NCI-H1694 (cell line): ENCODE data around the gene NRIP3.

ENCODE experiments used
- DNase-seq: peaks from one replicate; lab custom pipeline; 2025; lab: John Stamatoyannopoulos, UW

Gene NRIP3

DNA sequence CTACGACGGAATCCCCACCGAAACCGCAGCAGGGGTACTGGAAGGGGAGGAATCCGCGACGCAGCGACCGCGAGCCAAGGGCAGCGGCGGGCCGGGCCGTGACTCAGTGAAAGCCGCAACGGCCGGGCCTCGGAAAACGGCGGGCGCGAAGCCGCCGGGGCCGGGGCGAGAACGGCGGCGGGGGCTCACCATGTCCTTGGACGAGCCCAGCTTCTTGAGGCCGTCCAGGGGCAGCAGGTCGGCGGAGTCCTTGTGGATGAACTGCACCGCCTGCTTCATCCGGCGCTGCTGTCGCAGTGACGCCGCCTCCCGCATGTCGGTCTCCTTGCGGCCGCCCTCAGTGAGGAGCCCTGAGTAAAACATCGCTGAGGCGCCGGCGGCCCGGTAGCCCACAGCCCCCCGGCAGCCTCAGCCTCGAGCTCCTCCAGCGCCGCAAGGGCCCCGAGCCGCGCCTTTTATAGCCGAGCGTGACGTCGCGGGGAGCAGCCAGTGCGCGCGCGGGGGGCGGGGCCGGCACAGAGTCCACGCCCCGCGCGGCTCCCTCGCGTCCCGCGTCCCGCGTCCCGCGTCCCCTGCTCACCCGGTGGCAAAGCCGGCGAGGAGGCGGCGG lies at the start of gene NRIP3:
NRIP3 (minus strand) TSS at position 429 of the 610 bp plus-strand sequence; CDS start at position 363, 66 bp downstream.
- no peak for DNase-seq

DNA sequence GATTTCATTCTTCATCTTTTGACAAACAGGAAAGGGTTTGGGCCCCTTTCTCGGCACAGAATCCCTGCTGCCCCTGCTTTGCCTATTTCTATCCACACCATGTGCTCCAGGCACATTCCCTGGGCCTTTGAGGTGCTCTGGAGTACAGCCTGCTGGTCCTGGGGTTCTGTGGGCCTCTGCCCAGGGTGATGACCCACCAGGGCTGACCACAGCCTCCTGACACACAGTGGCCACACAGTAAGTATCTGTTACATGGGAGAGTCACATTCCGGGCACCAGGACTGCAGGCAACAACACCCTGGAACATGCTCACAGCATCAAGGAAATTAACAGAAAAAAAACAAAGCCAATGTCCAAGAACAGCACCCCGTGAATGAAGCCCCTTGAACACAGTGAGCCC lies 48.5 kb upstream of the NRIP3 start:
- DNase-seq = no peak

DNA sequence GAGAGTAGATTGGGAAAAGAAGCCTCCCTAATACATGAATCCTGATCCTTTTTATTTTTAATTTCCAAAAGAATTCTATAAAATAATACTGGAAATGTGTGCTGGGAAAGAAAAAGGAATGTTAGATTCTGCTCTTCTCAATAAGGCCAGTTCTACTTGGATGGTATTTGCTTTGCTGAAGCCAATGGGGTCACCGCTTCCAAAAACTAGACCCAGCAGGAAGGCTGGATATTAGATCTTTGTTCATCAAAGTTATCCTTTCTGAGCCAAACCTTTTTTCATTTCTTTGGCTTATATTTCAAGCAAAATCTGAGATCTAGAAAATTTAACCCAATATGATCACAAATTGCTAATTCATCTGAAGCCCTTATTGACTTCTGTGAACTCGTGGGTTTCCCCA lies 46.2 kb upstream of the NRIP3 start:
- DNase-seq = no peak

DNA sequence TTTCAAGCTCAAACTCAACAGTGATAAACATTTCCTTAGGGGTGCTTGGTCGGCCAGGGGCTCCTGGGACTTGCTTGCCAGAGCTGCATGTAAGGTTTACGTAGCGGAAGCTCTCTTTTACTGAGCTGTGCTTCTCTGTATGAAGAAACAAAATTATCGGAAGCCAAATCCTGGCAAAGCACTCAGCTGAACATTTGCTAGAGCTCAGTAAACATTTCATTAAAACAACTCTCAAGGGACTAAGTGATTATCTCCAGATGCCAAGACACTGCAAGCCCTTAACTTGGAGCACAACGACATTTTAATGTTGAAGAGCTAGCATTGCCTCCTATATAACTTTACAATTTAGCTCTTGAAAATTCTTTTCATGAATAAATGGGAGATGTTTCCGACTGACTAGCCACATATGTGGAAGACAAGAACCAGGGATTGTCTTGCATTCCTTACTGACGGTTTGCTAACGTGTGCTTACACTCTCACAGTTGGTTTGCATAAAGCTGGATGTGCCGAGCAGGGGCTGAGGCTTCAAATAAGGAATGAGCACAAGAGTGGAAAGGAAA lies 44.2 kb upstream of the NRIP3 start:
- DNase-seq = peak; percentile 54

DNA sequence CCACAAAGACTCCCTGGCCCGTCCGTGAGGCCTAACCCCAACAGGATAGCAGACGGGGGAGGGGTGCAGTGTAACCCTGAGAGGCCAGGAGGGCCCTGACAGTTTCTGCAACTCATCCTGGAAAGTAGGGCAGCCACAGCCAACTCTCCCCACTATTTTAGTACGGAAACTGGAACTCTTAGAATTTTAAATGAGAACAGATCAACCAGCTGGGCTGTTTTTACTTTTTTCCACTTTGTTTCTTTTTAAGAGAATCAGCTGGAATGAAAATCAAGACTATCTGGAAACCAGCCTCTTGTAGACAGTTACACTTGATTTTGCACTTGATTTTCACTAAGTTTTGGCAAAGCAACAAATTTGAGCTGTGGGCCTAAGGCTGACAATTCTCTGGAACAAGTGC lies 42.7 kb upstream of the NRIP3 start:
- DNase-seq = no peak

DNA sequence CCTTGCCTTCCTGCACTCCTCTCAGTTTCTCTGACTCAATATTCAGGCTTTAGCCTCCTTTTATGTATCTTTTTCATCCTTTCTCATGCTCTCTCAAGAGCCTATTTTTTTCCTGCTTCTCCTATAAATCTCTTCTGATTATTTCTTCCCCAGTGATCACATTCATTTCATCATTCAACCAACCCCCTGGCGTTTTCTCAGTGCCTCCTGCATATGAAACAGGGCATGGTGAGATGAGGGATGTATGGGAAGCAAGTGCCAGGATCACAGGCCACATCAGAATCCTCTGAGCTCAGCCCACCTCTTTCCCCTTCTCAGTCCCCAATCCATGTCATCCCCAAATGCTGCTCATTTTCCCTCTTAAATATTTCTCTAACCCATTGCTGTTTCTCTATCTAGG lies 38.7 kb upstream of the NRIP3 start:
- no peak for DNase-seq

DNA sequence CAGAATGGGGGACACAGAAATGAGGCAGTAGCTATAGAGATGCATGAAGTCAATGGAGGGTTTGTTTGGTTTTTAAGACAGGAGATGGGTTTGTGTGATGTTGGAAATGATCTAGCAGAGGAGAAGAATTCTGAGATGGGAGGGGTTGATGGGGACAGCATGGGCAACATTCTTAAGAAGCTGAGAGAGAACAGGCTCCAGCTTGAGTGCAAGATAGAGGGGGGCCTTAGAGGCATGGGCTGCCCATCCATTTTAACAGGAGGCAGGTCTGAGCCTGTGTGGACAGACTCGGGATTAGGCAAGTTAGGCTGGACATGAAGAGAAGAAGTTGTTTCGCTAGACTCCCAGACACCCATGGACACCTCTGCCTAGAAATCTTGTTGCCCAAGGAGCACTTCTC lies 37.9 kb upstream of the NRIP3 start:
- no peak for DNase-seq

DNA sequence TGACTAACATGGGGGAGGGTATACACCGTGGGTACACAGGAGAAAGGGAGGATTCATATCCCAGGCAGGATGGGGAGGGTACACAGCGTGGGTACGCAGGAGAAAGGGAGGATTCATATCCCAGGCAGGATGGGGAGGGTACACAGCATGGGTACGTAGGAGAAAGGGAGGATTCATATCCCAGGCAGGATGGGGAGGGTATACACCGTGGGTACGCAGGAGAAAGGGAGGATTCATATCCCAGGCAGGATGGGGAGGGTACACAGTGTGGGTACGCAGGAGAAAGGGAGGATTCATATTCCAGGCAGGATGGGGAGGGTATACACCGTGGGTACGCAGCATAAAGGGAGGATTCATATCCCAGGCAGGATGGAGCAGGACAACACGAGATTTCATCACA lies 36.6 kb upstream of the NRIP3 start:
- DNase-seq = no peak

DNA sequence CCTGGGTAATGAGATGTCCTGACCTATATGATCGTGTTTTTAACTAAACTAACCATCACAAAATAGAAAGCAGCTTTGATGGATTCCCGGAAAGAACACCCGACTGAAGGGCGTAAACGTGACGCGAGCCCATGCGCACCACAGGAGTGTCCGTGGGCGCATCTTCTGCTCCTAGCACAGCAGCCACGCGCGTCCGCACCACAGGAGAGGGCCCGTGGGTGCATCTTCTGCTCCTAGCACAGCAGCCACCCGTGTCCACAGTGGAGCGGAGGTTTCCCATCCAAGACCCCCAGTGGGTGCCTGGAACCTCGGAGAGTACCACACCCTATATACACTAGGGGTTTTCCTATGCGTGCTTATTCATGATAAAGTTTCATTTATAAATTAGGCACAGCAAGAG lies 36.1 kb upstream of the NRIP3 start:
- no peak for DNase-seq

DNA sequence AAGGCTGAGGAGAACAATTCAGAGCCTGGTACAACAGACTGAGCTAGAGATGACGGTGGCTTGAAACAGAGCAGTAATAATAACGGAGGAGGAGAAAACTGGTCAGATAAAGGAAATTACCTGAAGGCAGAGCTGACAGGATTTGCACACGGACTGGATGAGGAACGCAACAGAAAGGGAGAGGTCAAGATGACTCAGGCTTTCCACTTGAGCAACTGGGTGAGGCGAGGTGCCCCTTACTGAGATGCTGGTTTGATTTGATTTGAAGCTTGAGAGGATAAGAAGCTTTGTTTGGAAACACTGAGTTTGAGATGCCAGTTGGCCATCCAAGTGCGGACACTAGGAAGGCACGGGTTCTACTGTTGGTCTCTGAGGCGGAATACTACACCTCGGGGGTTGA lies 35.4 kb upstream of the NRIP3 start:
- DNase-seq = no peak

DNA sequence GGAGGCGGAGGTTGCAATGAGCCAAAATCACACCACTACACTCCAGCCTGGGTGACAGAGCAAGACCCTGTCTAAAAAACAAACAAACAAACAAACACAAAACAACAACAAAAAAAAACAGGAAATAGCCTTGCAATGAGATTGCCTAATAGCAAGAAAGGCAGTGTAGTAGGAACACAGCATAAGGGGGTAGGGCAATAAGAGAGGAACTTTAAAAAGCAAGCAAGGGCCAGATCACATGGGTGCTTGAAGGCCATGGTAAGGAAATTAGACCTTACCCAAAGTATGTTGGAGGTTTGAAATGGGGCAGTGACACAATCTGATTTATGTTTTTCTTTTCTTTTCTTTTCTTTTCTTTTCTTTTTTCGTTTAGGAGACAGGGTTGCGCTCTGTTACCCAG lies 34.7 kb upstream of the NRIP3 start:
- DNase-seq = no peak

DNA sequence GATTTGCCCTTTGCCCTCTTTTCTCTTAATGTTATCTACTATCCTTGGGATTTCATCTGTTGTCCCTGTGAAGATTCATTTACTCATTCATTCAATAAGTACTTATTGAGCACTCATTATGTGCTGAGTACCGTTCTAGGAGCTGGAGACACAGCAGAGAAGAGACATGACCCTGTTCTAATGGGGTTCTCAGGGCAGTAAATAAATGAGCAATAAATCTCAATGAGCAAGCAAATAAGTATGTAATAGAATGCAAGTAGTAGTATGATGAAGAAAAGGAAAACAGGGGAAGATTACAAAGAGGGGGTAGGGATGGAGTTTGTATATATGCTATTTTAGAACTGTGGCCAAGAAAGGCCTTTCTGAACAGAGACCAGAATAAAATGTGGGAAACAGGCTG lies 34.2 kb upstream of the NRIP3 start:
- no peak for DNase-seq

DNA sequence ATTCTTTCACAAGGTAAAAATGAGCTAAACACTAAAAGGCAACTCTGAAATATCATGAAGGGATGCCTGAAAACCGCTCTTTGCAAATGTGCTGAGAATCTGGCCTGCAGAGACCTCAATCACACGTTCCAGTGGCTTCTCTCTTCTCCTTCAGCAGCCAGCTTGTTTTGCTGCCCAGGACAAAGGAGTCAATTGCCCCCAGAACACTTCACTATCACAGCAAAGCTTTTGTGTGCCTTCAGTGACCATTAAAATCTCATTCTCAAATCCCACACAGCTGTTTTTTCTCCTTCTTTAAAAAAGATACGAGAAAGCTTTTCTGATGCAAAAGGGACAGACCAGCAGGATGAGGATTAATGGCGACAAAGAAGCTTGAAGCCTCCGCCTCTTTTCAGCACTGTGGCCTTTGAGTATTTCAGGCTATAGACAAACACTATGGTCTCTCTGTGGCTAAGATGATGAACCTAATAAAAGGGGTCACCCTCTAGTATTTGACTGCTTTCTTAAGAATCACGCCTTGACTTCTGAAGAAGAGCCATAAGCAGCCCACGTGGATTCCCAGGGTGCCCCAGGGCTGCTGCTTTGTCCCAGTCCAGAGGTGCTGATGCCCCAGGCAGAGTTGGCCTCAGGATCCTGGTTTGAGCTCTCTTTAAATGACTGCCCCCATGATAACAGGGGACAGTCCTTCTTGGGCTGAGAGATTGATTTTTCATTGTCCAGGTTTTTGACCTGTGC lies 33.4 kb upstream of the NRIP3 start:
- no peak for DNase-seq

DNA sequence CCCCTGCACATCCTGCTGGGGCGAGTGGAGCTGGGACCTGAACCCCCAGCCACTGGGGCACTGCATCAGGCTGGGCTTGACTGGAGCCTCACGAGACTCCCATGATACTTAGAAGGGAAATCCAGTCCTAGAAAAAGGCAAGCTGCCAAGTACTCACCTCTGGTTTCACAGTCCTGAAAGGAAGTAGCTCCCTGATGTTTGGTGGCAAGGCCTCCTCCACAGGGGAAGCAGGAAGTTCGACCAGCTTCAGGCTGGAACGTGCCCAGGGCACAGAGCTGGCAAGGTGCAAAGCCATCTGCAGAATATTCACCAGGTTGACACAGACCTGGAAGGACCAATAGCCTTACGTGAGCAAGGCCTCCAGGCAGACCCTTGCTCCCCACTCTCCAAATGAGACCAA lies 26.8 kb upstream of the NRIP3 start:
- no peak for DNase-seq

DNA sequence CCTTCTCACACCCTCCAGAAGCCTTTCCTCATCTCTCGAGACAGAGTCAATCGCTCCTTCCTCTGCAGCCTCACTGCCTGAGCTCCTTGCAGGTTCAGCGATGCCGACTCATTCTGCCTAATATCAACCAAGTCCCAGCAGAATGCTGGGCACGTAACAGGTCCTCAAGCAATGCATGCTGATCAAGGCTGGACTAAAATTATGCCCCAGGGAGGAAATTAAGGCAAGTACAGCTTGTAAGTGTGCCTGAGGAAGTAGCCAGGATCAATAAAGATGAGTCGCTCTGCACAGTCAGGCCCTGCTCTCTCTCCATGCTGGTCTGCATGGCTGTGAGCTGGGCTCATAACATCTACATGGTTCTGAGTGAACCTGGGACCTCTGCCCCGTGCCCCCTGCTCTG lies 25.6 kb upstream of the NRIP3 start:
- no peak for DNase-seq

DNA sequence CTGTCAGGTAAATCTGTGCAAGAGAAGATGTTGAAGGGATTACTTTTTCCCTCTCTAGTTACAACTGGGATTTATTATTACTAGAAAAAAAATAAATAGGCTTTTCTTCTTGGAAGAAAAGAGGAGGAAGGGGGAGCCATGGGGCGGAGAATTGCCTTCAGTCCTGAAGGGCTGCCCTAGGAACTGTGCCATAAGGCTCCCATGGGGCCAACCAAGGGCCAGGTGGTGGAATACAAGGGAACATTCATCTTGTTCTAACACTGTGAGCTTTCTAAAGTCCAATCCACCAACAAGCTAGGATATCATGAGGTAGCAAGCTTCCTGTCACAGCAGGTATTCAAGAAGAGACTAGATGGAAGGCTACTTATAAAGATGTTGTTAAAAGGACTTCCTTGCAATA lies 24.8 kb upstream of the NRIP3 start:
- DNase-seq = no peak

DNA sequence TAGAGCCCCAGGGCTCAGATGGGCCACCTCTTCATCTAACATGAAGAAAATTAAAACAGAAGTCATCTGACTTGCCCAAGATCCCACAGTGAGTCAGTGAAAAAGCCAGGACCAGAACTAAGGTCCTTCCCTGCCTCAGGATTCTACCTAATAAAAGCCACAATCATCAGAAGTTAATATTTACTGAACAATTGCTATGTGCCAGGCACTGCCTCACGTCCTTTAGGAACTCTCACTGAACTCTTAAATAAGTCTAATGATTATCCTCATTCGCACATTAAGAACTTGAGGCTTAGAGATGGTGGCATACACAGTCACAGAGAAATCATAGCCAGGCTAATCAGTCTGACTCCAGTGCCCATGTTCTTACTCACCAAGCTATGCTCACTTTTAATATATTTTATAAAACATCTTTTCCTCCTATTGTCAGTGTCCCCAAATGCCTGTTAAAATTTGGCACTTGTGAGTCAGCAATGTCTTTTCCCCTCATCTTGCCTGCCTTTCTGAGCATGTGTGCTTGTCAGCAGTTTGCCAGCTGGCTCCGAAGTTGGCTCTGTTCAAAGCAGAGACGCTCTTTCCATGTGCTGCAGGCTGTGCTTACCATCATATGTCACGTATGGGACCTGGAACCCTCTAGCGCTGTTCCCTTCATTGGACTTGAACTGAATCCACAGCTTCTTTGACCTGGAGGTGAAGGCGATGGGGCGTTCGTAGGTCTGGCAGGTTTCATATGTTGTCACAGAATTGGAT lies 21.5 kb upstream of the NRIP3 start:
- no peak for DNase-seq

DNA sequence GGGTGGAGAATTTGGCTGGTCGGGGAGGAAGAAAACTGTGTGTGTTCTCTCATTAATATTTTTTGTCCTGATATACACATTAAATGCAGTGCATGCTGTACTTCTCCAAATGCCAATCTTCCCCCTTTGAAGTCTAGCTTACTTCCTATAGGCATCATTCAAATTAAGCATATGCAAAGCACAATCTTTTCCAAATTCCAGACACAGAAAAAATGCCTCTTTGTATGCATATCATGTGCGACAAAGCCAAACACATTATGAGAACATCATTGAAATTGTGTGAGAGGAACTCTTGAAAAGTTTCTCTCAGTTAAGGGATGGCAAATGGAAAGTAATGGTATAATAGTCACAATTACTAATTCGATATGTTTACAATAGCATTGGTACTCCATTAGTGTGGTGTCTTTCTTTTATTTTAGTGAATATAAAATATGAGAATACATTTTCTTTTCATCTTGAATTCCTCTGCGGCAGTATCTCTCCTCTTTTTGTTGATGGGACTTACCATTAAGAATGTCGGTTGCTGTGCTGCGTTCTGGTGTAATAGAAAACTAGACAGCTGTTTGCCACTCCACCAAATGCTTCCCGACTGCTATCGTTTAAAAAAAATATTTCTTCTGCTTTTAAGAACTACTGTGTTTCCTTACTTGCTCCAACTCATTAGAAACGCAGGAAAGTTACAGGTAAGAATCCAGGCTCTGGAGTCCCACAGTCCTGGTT lies 19.3 kb upstream of the NRIP3 start:
- no peak for DNase-seq

DNA sequence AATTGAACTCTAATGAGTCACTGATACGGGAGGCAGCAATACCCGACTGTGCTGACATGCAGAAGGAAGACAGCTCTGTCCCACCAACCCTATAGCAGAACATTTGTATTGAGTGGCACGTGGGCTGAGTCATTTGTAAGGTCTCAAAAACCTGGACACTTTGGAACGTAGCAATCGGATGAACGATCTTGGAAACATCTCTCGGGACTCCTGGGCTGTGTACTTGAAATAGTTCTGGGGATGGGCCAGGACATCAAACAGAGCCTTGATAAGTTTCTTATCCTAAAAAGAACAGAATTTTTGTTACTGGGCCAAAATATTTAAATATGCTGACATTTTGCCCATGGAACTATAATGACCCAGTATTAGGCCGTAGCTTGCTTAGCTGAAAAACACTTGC lies 17.1 kb upstream of the NRIP3 start:
- DNase-seq = no peak

DNA sequence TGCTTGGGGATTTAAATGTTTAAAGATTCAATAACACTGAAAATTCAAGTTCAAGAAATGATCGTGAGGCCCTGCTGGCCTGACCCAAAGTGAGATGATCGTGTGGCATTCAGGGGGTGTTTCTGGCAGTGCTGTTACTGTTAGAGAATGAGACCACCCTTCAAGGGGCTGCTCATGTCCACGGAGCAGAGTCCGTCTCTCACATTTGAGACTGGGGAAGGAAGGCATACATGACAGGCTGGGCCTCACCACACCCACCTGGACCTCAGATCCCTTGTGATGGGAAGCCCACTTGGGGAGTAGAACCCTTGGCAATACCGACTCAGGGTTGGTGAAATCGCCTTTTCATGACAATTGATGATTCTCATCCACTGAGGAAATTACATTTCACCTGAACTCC lies 16.1 kb upstream of the NRIP3 start:
- no peak for DNase-seq

DNA sequence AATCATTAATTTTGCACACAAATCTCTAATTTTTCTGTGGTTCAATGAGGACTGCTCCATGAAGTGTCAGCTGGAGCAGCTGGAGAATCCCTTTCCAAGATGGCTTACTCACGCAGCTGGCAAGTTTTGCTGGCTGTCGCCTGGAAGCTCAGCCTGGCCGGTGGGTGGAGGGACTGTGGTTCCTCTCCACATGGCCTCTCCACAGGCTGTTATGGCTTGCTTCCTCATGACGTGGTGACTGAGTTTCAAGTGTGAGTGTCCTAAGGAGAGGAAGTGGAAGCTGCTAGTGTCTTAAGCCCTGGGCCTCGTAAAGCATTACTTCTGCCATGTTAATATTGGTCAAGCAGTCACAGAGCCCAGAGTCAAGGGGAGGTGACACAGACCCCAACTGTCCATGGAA lies 14.0 kb upstream of the NRIP3 start:
- DNase-seq = no peak

DNA sequence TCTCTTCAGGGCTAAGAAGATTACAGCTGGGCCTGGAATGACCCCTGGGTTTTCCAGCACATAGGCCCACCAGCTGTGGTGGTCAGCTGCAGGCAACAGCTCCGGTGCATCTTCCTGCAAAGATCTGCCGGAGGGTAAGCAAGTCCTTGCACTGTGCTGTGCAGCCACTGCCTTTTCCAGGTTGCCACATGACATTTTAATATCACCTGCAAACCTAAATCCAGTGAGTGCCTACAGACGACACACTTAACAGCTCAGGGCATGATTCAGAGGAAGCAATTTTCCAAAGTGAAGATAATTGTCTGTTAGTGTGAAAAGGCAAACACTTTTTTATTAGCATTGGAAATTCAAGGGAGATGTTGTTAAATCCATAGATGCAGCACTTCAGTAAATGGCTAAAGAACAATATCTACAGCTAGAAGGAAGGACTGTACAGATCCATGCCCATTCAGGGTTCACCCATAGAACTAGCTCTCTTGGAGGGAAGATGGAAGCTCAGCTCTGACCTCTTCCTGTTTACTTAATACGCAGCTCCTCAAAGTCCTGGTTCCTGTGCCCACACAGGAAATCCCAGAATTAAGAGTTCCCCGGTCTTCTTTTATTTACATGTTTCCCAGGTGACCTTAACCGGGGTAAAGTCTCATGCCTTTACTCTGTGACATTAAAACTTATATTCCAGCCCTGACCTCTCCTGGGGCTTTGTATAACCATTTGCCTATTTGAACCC lies 13.3 kb upstream of the NRIP3 start:
- no peak for DNase-seq
